Activated T-cell treated with anti-CD3 and anti-CD28 coated beads, Interleukin-2, amount 50 U/mL, for 24 hours (primary cell): ENCODE measurements around the gene ANKDD1B.
"Not testable (repeated sequence)": the region's sequence is repeated elsewhere in the genome, so short reads cannot be mapped to it uniquely, and the experiment has no call there.

ENCODE experiments used
- DNase-seq: peaks from one replicate; pipeline ENCODE4 v3.0.0-alpha.2; 2020
- H3K27ac Mint-ChIP-seq: 2 replicates; pipeline ENCODE4 v1.8.0; 2020; ENCODE audit warnings: mild to moderate bottlenecking, mixed read lengths
- H3K27me3 Mint-ChIP-seq: 2 replicates; pipeline ENCODE4 v1.8.0; 2020; ENCODE audit warnings: mixed read lengths
- H3K36me3 Mint-ChIP-seq: 2 replicates; pipeline ENCODE4 v1.8.0; 2020; ENCODE audit warnings: low read depth, mixed read lengths
- H3K4me1 Mint-ChIP-seq: 2 replicates; pipeline ENCODE4 v1.8.0; 2020; ENCODE audit warnings: low read depth, mixed read lengths
- H3K4me3 Mint-ChIP-seq: 2 replicates; pipeline ENCODE4 v1.8.0; 2020; ENCODE audit warnings: mild to moderate bottlenecking, moderate library complexity, mixed read lengths
- H3K9me3 Mint-ChIP-seq: 2 replicates; pipeline ENCODE4 v1.8.0; 2020; ENCODE audit warnings: mixed read lengths

Gene ANKDD1B

DNA sequence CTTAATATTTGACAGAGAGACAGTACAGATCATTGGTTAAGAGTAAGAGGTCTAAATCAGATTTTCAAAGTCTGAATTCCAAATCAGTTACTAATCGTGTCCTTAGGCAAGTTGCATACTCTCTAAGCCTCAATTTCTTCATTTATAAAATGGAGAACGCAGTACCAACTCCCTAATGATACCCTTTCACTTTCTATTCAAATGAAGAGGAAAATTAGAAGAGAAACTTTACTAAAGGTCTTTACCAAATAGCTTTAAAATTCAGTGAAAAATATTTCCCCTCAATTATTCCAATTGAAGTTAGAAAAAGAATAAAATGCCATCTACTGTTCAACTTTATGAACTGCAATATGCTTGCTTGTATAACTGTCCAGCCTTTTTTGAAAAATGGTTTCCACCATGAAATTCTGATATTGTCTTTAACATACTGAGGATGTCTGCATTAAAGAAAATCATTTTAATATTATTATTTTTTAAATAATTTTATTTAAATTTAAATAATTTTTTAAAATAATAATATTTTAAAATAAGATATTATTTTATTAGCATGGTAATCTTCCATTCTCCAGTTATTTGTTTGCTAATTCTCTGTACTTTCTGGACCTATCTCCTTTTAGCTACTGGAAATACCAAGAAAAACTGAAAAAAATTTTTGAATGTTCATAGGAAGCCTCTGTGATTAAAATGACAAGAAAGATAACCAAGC is 70.0 kb downstream of the ANKDD1B start:
- no peaks in the 10 kb centered on the region for H3K27me3 Mint-ChIP-seq
- no peak overlapping the region for H3K27ac Mint-ChIP-seq
- H3K9me3 Mint-ChIP-seq: no peaks in the 10 kb centered on the region
- H3K4me3 Mint-ChIP-seq: no peak overlapping the region
- peaks cover 68% of the 10 kb centered on the region for H3K36me3 Mint-ChIP-seq
- no peak for DNase-seq
- peaks cover 9% of the 10 kb centered on the region for H3K4me1 Mint-ChIP-seq

GRCh38 chr5:75685141-75685540 is 73.9 kb downstream of the ANKDD1B start:
- Mint-ChIP-seq H3K27ac (no peak overlapping the region), H3K4me1 (peaks cover 1% of the 10 kb centered on the region), H3K9me3 (no peaks in the 10 kb centered on the region), H3K4me3 (no peak overlapping the region), H3K27me3 (no peaks in the 10 kb centered on the region), H3K36me3 (peaks cover 76% of the 10 kb centered on the region)
- no peak for DNase-seq

DNA sequence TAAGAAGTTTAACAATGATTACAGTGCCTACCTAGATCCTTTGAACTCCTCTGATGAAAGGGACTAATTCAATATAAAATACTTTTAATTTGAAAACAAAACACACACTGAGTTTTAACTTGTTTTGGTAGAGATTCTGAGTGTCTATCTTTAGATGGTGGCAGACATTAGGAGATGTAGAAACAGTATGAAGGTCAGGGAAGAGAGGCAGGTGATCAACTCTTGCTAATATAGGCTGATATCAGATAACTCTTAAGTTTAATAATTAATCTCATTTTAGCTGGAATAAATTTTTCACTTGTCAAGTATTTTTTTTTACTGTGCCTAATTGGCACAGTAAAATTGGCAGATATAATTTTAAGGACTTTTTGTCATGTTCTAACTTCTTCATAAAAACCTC is 75.2 kb downstream of the ANKDD1B start:
- Mint-ChIP-seq H3K27ac (no peak overlapping the region), H3K4me1 (peaks cover 3% of the 10 kb centered on the region), H3K9me3 (no peaks in the 10 kb centered on the region), H3K4me3 (no peak overlapping the region), H3K36me3 (peaks cover 82% of the 10 kb centered on the region), H3K27me3 (no peaks in the 10 kb centered on the region)
- no peak for DNase-seq

DNA sequence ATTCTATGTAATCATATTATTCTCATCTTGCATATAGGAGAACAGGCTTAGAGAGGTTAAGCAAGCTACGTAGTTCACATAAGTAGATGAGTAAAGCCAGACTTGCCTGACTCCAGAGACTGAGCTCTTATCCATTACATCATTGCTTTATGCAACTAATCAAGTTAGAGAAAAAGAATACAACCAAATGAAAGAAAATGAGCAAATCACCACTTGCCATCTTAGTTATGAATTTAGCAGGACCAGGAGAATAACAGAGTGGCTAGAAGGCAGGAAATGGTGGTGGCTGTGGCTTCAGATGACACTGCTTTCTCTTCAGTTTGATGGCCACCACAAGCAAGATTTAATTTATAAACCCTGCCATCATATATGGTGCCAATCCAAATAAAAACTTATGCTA is 79.4 kb downstream of the ANKDD1B start:
- H3K9me3 Mint-ChIP-seq: no peaks in the 10 kb centered on the region
- no peak overlapping the region for H3K27ac Mint-ChIP-seq
- H3K4me3 Mint-ChIP-seq: no peak overlapping the region
- DNase-seq: no peak
- no peaks in the 10 kb centered on the region for H3K27me3 Mint-ChIP-seq
- H3K4me1 Mint-ChIP-seq: peaks cover 5% of the 10 kb centered on the region
- peaks cover 79% of the 10 kb centered on the region for H3K36me3 Mint-ChIP-seq

- H3K4me3 Mint-ChIP-seq: no peak overlapping the region
- no peak overlapping the region for H3K27ac Mint-ChIP-seq
- no peaks in the 10 kb centered on the region for H3K27me3 Mint-ChIP-seq
- peaks cover 8% of the 10 kb centered on the region for H3K4me1 Mint-ChIP-seq
- H3K36me3 Mint-ChIP-seq: peaks cover 66% of the 10 kb centered on the region
- H3K9me3 Mint-ChIP-seq: no peaks in the 10 kb centered on the region
- no peak for DNase-seq
Observed at GRCh38 chr5:75694781-75695180, 83.5 kb downstream of the ANKDD1B start.

- not testable (repeated sequence) for H3K27ac Mint-ChIP-seq, H3K27me3 Mint-ChIP-seq, DNase-seq, H3K4me1 Mint-ChIP-seq, H3K9me3 Mint-ChIP-seq, H3K4me3 Mint-ChIP-seq
- peaks cover 61% of the 10 kb centered on the region for H3K36me3 Mint-ChIP-seq
Observed at GRCh38 chr5:75695472-75696351, 84.5 kb downstream of the ANKDD1B start.

GRCh38 chr5:75701856-75702255 is 90.6 kb downstream of the ANKDD1B start:
- Mint-ChIP-seq H3K36me3 (peaks cover 68% of the 10 kb centered on the region), H3K4me1 (peaks cover 12% of the 10 kb centered on the region), H3K27ac (peak overlapping the region; percentile 24), H3K9me3 (no peaks in the 10 kb centered on the region), H3K4me3 (no peak overlapping the region), H3K27me3 (no peaks in the 10 kb centered on the region)
- DNase-seq: no peak

GRCh38 chr5:75706016-75706415 is 94.8 kb downstream of the ANKDD1B start:
- no peaks in the 10 kb centered on the region for H3K27me3 Mint-ChIP-seq
- H3K9me3 Mint-ChIP-seq: no peaks in the 10 kb centered on the region
- H3K27ac Mint-ChIP-seq: no peak overlapping the region
- DNase-seq: no peak
- no peak overlapping the region for H3K4me3 Mint-ChIP-seq
- peaks cover 28% of the 10 kb centered on the region for H3K4me1 Mint-ChIP-seq
- H3K36me3 Mint-ChIP-seq: peaks cover 78% of the 10 kb centered on the region

GRCh38 chr5:75706775-75707174 is 95.5 kb downstream of the ANKDD1B start:
- H3K9me3 Mint-ChIP-seq: no peaks in the 10 kb centered on the region
- H3K4me3 Mint-ChIP-seq: no peak overlapping the region
- H3K4me1 Mint-ChIP-seq: peaks cover 30% of the 10 kb centered on the region
- no peaks in the 10 kb centered on the region for H3K27me3 Mint-ChIP-seq
- H3K36me3 Mint-ChIP-seq: peaks cover 75% of the 10 kb centered on the region
- DNase-seq: no peak
- no peak overlapping the region for H3K27ac Mint-ChIP-seq

- H3K27me3 Mint-ChIP-seq: no peaks in the 10 kb centered on the region
- H3K27ac Mint-ChIP-seq: peak overlapping the region; percentile 12
- DNase-seq: no peak
- H3K4me1 Mint-ChIP-seq: peaks cover 33% of the 10 kb centered on the region
- H3K9me3 Mint-ChIP-seq: no peaks in the 10 kb centered on the region
- H3K36me3 Mint-ChIP-seq: peaks cover 75% of the 10 kb centered on the region
- no peak overlapping the region for H3K4me3 Mint-ChIP-seq
Observed at GRCh38 chr5:75707911-75708509, 96.8 kb downstream of the ANKDD1B start.

- Mint-ChIP-seq H3K4me3 (no peak overlapping the region), H3K27ac (no peak overlapping the region), H3K9me3 (no peaks in the 10 kb centered on the region), H3K4me1 (peaks cover 50% of the 10 kb centered on the region), H3K36me3 (peaks cover 76% of the 10 kb centered on the region), H3K27me3 (no peaks in the 10 kb centered on the region)
- DNase-seq: no peak
Observed at GRCh38 chr5:75710637-75711036, 99.4 kb downstream of the ANKDD1B start.

- H3K27ac Mint-ChIP-seq: no peak overlapping the region
- H3K36me3 Mint-ChIP-seq: peaks cover 75% of the 10 kb centered on the region
- no peak for DNase-seq
- H3K9me3 Mint-ChIP-seq: no peaks in the 10 kb centered on the region
- no peaks in the 10 kb centered on the region for H3K27me3 Mint-ChIP-seq
- no peak overlapping the region for H3K4me3 Mint-ChIP-seq
- H3K4me1 Mint-ChIP-seq: peaks cover 50% of the 10 kb centered on the region
Observed at GRCh38 chr5:75711151-75711550, 99.9 kb downstream of the ANKDD1B start.

DNA sequence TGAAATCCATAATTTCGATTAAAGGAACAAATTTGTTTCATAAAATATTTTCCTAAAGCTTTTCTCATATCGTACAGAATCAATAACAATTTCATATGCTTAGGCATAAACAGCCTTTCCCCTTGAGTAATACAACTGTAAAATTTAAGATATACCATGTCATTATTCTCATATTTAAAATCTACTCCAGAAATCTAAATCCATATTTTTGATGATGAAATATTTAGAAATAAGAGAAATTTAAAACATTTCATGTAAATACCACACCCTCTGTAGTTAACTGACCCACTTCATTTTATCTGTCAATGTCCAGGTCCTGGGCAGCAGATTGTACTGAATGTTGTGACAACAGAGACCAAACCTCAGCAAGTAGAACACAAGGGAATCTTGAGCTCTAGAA is 100.8 kb downstream of the ANKDD1B start:
- DNase-seq: no peak
- Mint-ChIP-seq H3K9me3 (no peaks in the 10 kb centered on the region), H3K36me3 (peaks cover 80% of the 10 kb centered on the region), H3K27me3 (no peaks in the 10 kb centered on the region), H3K27ac (no peak overlapping the region), H3K4me3 (no peak overlapping the region), H3K4me1 (peaks cover 52% of the 10 kb centered on the region)

DNA sequence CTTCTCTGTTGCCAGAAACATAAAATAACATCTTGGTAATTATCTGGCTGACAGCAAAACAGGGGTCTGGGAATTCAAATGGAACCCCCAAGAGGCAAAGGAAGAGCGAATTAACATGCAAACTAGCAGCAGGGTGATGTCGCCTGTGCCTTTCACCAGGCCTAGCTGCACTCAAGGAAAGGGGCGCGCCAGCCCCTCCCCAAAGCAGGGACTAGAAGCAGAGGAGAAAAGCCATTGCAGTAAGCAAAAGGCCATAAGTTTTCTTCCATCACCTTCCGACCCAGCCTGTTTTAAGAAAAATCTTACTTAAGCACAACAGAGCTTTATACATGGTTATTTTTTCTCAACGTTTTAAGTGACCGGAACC is 105.4 kb downstream of the ANKDD1B start:
- DNase-seq: no peak
- peaks cover 33% of the 10 kb centered on the region for H3K4me1 Mint-ChIP-seq
- peaks cover 49% of the 10 kb centered on the region for H3K36me3 Mint-ChIP-seq
- H3K4me3 Mint-ChIP-seq: peak overlapping the region; percentile 96
- no peaks in the 10 kb centered on the region for H3K9me3 Mint-ChIP-seq
- peak overlapping the region; percentile 99 for H3K27ac Mint-ChIP-seq
- H3K27me3 Mint-ChIP-seq: no peaks in the 10 kb centered on the region
